H9 (cell line): ENCODE measurements around the gene PPP1R3C. TPM values are rescaled to one million over a fixed set of nuclear protein-coding genes. Genes with fewer than 3 reads are reported as not detected.

Experiments
- DNase-seq: peaks from one replicate; pipeline ENCODE4 v3.0.0-alpha.2; 2017
- H2AFZ ChIP-seq: one replicate; pipeline ENCODE4 v1.6.1; 2013; ENCODE audit warnings: mild to moderate bottlenecking, low read length, control low read depth, moderate library complexity
- H2AK5ac ChIP-seq: 2 replicates; pipeline ENCODE4 v1.6.1; 2013; ENCODE audit warnings: low read length, control low read depth, mixed read lengths; ENCODE audit not compliant: insufficient read length
- H2BK120ac ChIP-seq: one replicate; pipeline ENCODE4 v1.6.1; 2013; ENCODE audit warnings: low read depth, mild to moderate bottlenecking, low read length, control low read depth, inconsistent platforms; ENCODE audit not compliant: poor library complexity, severe bottlenecking
- H2BK12ac ChIP-seq: 2 replicates; pipeline ENCODE4 v1.6.1; 2013; ENCODE audit warnings: low read length, control low read depth, mixed read lengths, low read depth; ENCODE audit not compliant: insufficient read length
- H2BK15ac ChIP-seq: 2 replicates; pipeline ENCODE4 v1.6.1; 2013; ENCODE audit warnings: low read depth, low read length, control low read depth
- H2BK20ac ChIP-seq: one replicate; pipeline ENCODE4 v1.6.1; 2013; ENCODE audit warnings: low read depth, mild to moderate bottlenecking, low read length, control low read depth, inconsistent platforms; ENCODE audit not compliant: poor library complexity, severe bottlenecking
- H2BK5ac ChIP-seq: 2 replicates; pipeline ENCODE4 v1.6.1; 2013; ENCODE audit warnings: low read length, control low read depth, mixed read lengths; ENCODE audit not compliant: insufficient read length
- H3K14ac ChIP-seq: 2 replicates; pipeline ENCODE4 v1.6.1; 2013; ENCODE audit warnings: low read length, control low read depth; ENCODE audit not compliant: insufficient read depth
- H3K18ac ChIP-seq: 2 replicates; pipeline ENCODE4 v1.6.1; 2013; ENCODE audit warnings: low read depth, mild to moderate bottlenecking, mixed read lengths, low read length, control low read depth; ENCODE audit not compliant: insufficient read length
- H3K23ac ChIP-seq: 2 replicates; pipeline ENCODE4 v1.6.1; 2013; ENCODE audit warnings: low read length, control low read depth, mixed read lengths, low read depth; ENCODE audit not compliant: insufficient read length
- H3K23me2 ChIP-seq: 2 replicates; pipeline ENCODE4 v1.6.1; 2013; ENCODE audit warnings: low read depth, mild to moderate bottlenecking, mixed read lengths, low read length, control low read depth; ENCODE audit not compliant: insufficient read length, poor library complexity, severe bottlenecking
- H3K27ac ChIP-seq: 2 replicates; pipeline ENCODE4 v1.5.1; 2013; ENCODE audit warnings: low read length, control low read depth, mixed read lengths, low read depth; ENCODE audit not compliant: insufficient read length
- H3K27me3 ChIP-seq: 2 replicates; pipeline ENCODE4 v1.6.1; 2013; ENCODE audit warnings: low read length, control low read depth, inconsistent platforms; ENCODE audit not compliant: insufficient read depth
- H3K4ac ChIP-seq: 2 replicates; pipeline ENCODE4 v1.6.1; 2013; ENCODE audit warnings: low read depth, mild to moderate bottlenecking, control low read depth, inconsistent platforms, low read length, moderate library complexity
- H3K4me1 ChIP-seq: 2 replicates; pipeline ENCODE4 v1.6.1; 2013; ENCODE audit warnings: low read length, control low read depth, inconsistent platforms; ENCODE audit not compliant: insufficient read depth
- H3K4me2 ChIP-seq: 2 replicates; pipeline ENCODE4 v1.6.1; 2013; ENCODE audit warnings: low read length, control low read depth, mixed read lengths; ENCODE audit not compliant: insufficient read length, insufficient read depth
- H3K56ac ChIP-seq: 2 replicates; pipeline ENCODE4 v1.6.1; 2013; ENCODE audit warnings: low read depth, mild to moderate bottlenecking, mixed read lengths, low read length, control low read depth; ENCODE audit not compliant: insufficient read length
- H3K79me1 ChIP-seq: 2 replicates; pipeline ENCODE4 v1.6.1; 2013; ENCODE audit warnings: low read depth, mild to moderate bottlenecking, moderate library complexity, low read length, control low read depth, inconsistent platforms; ENCODE audit not compliant: insufficient read depth, poor library complexity, severe bottlenecking
- H3K79me2 ChIP-seq: 2 replicates; pipeline ENCODE4 v1.6.1; 2013; ENCODE audit warnings: low read length, control low read depth, inconsistent platforms; ENCODE audit not compliant: insufficient read depth
- H3K9ac ChIP-seq: 2 replicates; pipeline ENCODE4 v1.6.1; 2013; ENCODE audit warnings: low read length, control low read depth, mixed read lengths; ENCODE audit not compliant: insufficient read length; ENCODE audit errors: extremely low read depth
- H3K9me3 ChIP-seq: one replicate; pipeline ENCODE4 v1.6.1; 2013; ENCODE audit warnings: low read depth, low read length, inconsistent platforms; ENCODE audit not compliant: control insufficient read depth
- H3T11ph ChIP-seq: one replicate; pipeline ENCODE4 v1.6.1; 2013; ENCODE audit warnings: mild to moderate bottlenecking, low read length, control low read depth, inconsistent platforms
- H4K20me1 ChIP-seq: one replicate; pipeline ENCODE4 v1.6.1; 2013; ENCODE audit not compliant: control insufficient read depth, insufficient read length, insufficient read depth
- H4K5ac ChIP-seq: 2 replicates; pipeline ENCODE4 v1.6.1; 2013; ENCODE audit warnings: low read depth, mild to moderate bottlenecking, mixed read lengths, low read length, control low read depth; ENCODE audit not compliant: insufficient read length
- H4K8ac ChIP-seq: replicated peaks from 2 replicates; pipeline ENCODE4 v1.6.1; 2013; ENCODE audit warnings: low read length, control low read depth, mixed read lengths, low read depth; ENCODE audit not compliant: insufficient read length
- H4K91ac ChIP-seq: 2 replicates; pipeline ENCODE4 v1.6.1; 2013; ENCODE audit warnings: low read depth, mild to moderate bottlenecking, moderate library complexity, mixed read lengths, low read length, control low read depth; ENCODE audit not compliant: insufficient read length
- H3K27ac Mint-ChIP-seq, 3 experiments: 2 replicates in 2 of 3; 3 replicates in 1 of 3; pipeline ENCODE4 v1.8.0; 2020 to 2021; ENCODE audit warnings: mixed read lengths in 3 of 3, mild to moderate bottlenecking in 1 of 3, moderate library complexity in 1 of 3
- H3K27me3 Mint-ChIP-seq: 2 replicates; pipeline ENCODE4 v1.8.0; 2021; ENCODE audit warnings: low read depth, mild to moderate bottlenecking, moderate library complexity, mixed read lengths
- H3K36me3 Mint-ChIP-seq, 3 experiments: 2 replicates in 2 of 3; 3 replicates in 1 of 3; pipeline ENCODE4 v1.8.0; 2020 to 2021; ENCODE audit warnings: low read depth in 3 of 3, mixed read lengths in 3 of 3; ENCODE audit not compliant: insufficient read depth in 1 of 3
- H3K4me1 Mint-ChIP-seq, 2 experiments: 2 replicates each; pipeline ENCODE4 v1.8.0; 2020; ENCODE audit warnings: mixed read lengths in 2 of 2
- H3K4me3 Mint-ChIP-seq, 2 experiments: 2 replicates in 1 of 2; 3 replicates in 1 of 2; pipeline ENCODE4 v1.8.0; 2020 to 2021; ENCODE audit warnings: mild to moderate bottlenecking in 2 of 2, mixed read lengths in 2 of 2, moderate library complexity in 1 of 2
- H3K9me3 Mint-ChIP-seq, 2 experiments: 2 replicates in 1 of 2; 3 replicates in 1 of 2; pipeline ENCODE4 v1.8.0; 2020; ENCODE audit warnings: mild to moderate bottlenecking in 2 of 2, mixed read lengths in 2 of 2, moderate library complexity in 1 of 2
- CTCF ChIP-seq: fragments of 200-600 bp; sonication (generic); conservative IDR thresholded peaks from 3 replicates; pipeline ENCODE4 v1.8.0; 2021; ENCODE audit warnings: antibody characterized with exemption, mild to moderate bottlenecking
- WGBS: extraction: QIAGEN DNeasy Blood & Tissue Kit; methylation state at CpG from one replicate; pipeline ENCODE4 v1.1.7; 2013; ENCODE audit warnings: missing lambda C conversion rate, low lambda C conversion rate, mixed read lengths; ENCODE audit not compliant: insufficient read length; ENCODE audit errors: extremely low coverage; 5-methylcytosine and 5-hydroxymethylcytosine counted together
- total RNA-seq: library from RNA; stranded (reverse); gene quantifications from 2 replicates; pipeline ENCODE4 v1.2.1, GENCODE V29; 2021

PPP1R3C gene
- total RNA-seq, 1 experiment from 2014 or later: 1.2 TPM

- Histone ChIP-seq H3K4me2 (no peak overlapping the region), H3K23ac (no peak overlapping the region), H2BK5ac (no peak overlapping the region), H3K79me2 (no peaks in the 10 kb centered on the region), H4K91ac (no peak overlapping the region), H3K4ac (no peak overlapping the region), H3K9ac (no peak overlapping the region), H3K23me2 (no peaks in the 10 kb centered on the region), H3K4me1 (no peaks in the 10 kb centered on the region), H2BK120ac (no peak overlapping the region), H3K79me1 (no peaks in the 10 kb centered on the region), H3T11ph (no peak overlapping the region), H3K14ac (no peak overlapping the region), H2BK20ac (no peak overlapping the region), H3K9me3 (no peaks in the 10 kb centered on the region), H4K20me1 (no peaks in the 10 kb centered on the region), H3K18ac (no peak overlapping the region), H4K5ac (no peak overlapping the region), H2AK5ac (no peak overlapping the region), H3K56ac (no peak overlapping the region), H2AFZ (no peak overlapping the region), H3K27ac (no peak overlapping the region), H2BK15ac (no peak overlapping the region), H3K27me3 (no peaks in the 10 kb centered on the region), H4K8ac (no peak overlapping the region), H2BK12ac (no peak overlapping the region)
- no peak overlapping the region for H3K27ac Mint-ChIP-seq
- WGBS: no CpG with 5 or more reads among the region's 1 CpG
- no peak for DNase-seq
- H3K36me3 Mint-ChIP-seq: no peaks in the 10 kb centered on the region
- no peak for TF ChIP-seq CTCF
- peaks cover 10% of the 10 kb centered on the region for H3K27me3 Mint-ChIP-seq
- H3K4me3 Mint-ChIP-seq: no peak overlapping the region
- no peaks in the 10 kb centered on the region for H3K9me3 Mint-ChIP-seq
- H3K4me1 Mint-ChIP-seq: no peaks in the 10 kb centered on the region
These were observed 36.1 kb downstream of the PPP1R3C start for GRCh38 chr10:91596825-91597196.
